DMS53 (cell line): Measurements from ENCODE around the gene TMC6.
A peak's percentile ranks its signal among the peaks of the same experiment; 100 is the strongest.

Experiments
- DNase-seq: peaks from one replicate; lab custom pipeline; 2025; lab: John Stamatoyannopoulos, UW

Gene TMC6

GRCh38 chr17:78135858-78136500 is 7.4 kb upstream of the TMC6 start:
- DNase-seq = no peak

GRCh38 chr17:78134899-78135385 is 6.4 kb upstream of the TMC6 start:
- no peak for DNase-seq

GRCh38 chr17:78133971-78134898 is 5.7 kb upstream of the TMC6 start:
- DNase-seq = peak; percentile 91

GRCh38 chr17:78133179-78133951 is 4.8 kb upstream of the TMC6 start:
- no peak for DNase-seq

DNA sequence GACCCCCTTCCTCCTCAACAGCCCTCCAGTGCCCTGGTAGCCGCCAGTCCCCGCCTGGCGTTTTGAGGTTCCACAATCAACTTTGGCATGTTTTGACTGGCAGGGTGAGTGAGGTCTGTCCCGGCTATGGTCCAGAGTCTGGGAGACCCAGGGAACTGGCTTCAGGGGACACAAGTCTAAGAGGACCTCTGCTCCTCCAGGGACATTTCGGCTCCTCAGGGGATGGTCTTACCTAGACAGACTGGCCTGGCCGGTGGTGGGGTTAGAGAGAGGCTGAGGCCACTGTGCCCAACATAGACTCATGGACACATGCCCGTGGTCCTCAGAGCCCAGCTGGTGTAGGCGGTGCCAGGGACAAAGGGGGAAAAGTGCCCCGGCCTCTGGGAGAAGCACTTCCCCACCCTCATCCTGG is 4.2 kb upstream of the TMC6 start:
- no peak for DNase-seq

- peak; percentile 76 for DNase-seq
Observed at GRCh38 chr17:78132084-78132676, 3.6 kb upstream of the TMC6 start.

DNA sequence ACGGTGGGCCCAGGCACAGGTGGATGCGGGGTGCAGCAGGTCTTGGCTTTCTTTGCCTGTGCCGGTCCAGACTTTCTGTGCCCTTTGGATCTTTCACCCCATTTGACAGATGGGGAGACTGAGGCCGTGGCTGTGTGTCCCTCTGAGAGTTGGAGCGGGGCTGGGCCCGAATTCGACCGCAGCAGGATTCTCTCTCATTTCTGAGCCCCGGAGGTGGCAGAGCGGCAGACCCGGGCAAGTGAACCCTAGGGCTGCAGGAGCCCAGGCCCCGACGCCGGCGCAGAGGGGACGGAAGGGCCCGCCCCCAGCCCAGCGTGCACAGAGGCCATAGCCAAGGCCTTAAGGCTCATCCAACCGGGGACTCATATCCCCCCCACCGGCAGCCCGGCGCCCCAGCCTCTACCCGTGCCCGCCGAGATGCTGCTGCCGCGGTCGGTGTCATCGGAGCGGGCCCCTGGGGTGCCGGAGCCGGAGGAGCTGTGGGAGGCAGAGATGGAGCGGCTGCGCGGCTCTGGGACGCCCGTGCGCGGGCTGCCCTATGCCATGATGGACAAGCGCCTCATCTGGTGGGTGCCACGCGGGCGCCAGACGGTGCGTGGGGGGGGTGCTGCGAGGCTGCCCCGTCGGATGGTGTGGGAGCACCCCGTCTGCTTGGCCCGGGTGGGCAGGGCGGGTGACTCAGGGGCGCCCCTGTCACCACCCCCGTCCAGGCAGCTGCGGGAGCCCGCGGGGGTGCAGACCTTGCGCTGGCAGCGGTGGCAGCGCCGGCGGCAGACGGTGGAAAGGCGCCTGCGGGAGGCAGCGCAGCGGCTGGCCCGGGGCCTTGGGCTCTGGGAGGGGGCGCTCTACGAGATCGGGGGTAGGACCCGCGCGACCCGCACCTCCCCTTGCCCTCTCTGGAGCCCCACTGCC is 2.9 kb upstream of the TMC6 start:
- peak; percentile 69 for DNase-seq

- peak; percentile 52 for DNase-seq
Observed at GRCh38 chr17:78130437-78131101, 2.0 kb upstream of the TMC6 start, which contains the start of gene TMC8. TMC8 (plus strand) TSS chr17:78130771; CDS start chr17:78131589, 818 bp downstream.

DNA sequence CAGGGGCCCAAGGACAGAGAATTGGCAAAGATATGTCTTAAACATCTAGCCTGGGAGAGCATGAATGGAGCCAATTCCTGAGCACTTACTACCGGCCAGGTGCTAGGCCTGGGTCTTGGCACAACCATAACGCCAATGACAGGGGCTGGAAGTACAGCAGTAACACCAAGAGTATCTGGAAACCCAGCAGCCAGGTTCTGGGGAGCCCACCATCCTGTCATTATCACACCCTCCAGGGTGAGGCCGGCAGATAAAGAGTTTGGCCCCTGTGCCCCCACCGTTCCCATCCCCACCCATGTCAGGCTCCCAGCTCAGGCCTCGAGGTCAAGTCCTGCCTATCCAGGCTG is 1.5 kb upstream of the TMC6 start:
- DNase-seq = peak; percentile 36

DNA sequence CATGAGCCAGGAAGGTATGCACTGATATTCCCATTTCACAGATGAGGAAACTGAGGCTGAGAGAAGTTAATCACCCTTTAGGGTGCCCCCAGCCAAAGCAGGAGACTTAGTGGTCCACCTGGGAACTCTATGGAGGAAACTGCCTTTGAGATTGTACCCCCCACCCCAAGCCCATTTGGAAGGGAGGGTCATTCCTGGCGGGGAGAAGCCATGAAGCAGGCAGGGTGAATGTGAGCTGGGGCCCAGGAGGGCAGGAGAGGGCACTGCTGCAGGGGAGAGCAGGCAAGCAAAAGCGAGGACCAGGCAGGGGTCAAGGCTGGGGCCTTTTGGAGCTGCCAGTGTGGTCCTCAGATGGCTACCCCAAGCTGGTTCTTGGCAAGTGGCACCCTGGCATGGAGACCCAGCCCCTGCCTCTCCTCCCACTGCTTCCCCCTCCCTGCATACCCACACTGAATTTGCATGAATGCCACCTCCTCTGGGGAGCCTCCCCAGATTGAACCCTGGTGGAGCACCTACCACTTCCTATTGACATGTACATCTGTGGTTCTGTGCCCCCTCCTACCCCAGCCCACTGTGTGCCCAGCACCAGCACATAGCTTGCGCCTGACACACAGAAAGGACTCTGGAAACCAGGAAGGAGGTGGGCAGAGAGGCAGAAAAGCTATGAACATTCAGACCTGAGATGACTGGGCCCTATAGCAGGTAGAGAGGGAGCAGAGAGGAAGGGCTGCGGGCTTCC is 965 bp upstream of the TMC6 start:
- DNase-seq = no peak

DNA sequence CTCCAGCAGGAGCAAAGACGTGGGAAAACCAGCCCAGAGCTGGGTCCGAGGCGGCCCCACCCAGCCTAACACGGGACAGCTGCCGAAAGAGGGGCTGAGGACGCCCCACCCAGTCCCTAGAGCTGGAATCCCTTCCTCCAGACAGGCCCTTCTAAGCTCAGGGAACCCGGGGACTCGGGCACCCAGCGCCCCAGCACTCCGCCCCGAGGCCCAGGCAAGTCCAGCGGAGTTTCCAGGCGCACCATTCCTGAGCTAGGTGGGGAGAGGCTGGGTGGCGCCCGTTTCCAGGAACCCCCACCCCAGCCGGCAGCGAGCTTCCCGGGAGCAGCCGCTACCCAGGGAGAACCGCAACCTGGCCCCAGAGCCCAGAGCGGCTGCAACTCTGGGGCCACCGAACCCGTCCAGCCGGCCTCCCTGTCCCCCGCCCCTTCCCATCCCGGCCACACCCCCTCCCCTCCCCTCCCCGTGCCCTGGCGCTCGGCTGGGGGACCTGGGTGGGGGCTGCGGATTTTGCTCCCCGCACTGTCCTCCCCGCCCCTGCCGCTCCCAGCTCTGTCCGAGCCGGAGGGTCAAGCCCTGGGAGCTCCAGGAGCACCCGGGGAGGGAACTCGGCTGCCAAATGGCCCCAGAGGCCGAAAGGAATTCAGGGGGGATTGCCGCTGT is 536 bp downstream of the TMC6 start:
- DNase-seq = peak; percentile 68

DNA sequence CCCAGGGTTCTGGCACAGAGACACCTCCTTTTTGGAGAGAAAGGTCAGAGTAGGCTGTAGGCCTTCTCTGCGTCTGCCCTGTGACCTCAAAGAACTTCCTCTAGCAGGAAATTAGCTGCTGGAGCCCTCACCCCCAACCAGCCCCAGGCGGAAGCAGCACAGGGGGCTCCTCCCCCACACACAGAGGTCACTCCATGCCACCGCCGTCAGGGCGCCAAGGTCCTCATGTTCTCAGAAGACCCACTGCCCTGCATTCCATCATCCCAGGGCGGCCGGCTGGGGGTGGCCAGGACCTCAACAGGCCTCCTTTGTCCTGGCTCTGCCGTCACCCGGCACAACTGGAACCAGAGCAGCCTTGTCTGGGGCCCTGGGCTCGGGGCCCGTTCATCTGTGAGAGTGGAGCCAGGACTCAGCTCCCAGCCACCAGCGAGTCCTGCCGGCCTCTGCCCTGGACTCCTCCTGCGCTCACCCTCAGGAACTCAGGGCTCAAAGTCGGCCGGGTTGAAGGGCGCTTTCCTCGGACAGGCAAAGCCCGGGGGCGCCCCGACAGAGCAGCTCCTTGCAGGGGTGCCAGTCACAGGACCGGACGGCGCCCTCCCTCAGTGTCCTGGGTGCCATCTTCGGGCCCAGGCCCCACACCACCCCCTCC is 1.2 kb downstream of the TMC6 start:
- peak; percentile 40 for DNase-seq

GRCh38 chr17:78126895-78127238 is 1.7 kb downstream of the TMC6 start:
- DNase-seq = no peak

DNA sequence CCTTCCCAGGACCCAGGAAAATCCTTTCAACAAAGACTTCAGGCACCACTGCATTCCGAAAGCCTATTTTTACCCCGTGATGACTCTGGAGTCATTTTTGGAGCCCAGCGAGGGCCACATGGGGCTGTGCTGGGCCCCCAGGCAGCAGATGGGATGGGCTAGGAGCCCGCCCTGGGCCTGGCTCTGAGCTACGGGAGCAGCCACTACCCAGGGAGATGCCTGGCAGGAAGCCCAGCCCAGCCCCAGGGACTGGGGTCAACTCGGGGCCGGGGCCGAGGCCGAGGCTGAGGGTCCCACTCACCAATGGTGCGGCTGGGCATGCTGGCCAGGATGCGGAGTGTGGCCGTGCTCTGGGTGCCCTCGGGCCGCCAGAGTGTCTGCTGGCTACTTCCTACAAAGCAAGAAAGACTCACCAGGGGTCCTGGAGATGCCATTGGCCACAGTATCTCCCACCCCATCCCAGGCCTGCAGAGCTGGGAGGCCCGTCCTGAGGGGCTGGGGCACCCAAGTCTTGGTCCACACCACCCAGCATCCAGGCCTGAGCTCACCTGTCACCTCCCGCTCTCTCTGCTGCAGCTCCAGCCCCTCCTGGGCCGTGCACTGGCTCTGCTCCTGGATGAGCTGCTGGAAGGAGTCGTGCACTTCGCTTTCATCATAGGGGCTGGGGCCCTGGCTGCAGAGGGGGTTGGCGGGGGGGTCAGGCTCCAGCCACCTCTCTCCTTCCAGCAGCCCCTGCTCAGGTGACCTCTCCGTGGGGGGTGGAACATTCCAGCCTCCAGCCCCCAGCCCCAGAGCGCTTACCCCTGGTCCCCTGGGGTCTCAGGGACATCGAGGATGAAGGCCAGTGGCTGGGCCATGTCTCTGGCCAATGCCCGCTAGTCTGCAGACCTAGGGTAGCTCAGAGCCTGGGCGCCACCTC is 2.3 kb downstream of the TMC6 start:
- no peak for DNase-seq

GRCh38 chr17:78125138-78125913 is 3.2 kb downstream of the TMC6 start:
- DNase-seq = no peak

DNA sequence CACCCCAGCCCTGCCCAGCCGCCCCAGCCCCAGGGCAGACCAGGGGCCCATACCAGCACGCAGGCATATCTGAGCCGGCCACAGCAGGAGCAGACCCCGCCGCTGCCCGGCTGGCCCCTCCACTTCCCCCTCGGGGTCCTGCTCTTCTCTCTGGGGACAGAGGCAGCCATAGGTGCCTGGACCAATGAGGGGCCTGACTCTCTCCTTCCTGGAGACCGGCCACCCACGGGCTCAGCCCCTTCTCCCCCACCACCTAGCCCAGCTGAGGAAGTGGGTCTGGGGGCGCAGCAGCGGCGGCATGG is 3.8 kb downstream of the TMC6 start:
- DNase-seq = no peak
